ENCODE data around the gene COG5. TPM values are rescaled to one million over a fixed set of nuclear protein-coding genes. Genes with fewer than 3 reads are reported as not detected.

Gene COG5
- total RNA-seq, 6 experiments from 2014 or later = 13.9 to 21.3 (median 15.5) TPM

DNA sequence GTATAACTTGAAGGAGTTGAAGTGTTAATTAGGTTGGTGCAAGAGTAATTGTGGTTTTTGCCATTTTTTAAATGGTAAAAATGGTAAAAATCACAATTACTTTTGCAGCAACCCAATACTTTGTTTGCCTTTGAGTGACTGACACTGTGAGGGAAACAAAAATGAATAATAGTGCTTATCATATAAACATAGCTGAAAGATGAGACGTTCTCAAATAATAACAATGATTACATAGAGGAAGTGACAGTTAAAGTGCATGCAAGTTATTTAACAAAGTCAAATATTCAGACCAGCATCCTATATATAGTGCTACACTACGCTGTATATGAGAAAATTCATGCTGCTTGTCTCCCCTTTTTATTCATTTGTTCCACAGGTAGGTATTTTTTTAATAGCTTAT is 399.6 kb downstream of the COG5 start:
- Histone ChIP-seq H3K9me3 (no peaks in the 10 kb centered on the region), H3K4me1 (no peaks in the 10 kb centered on the region), H3K27me3 (no peaks in the 10 kb centered on the region), H3K4me3 (no peak overlapping the region), H3K27ac (no peak overlapping the region), H3K36me3 (no peaks in the 10 kb centered on the region)
- WGBS (ENCODE audit: insufficient coverage, low coverage, low lambda C conversion rate, missing lambda C conversion rate) = 50% methylated on average over 2 of the region's 2 CpGs
- DNase-seq = no peak
- no peak for TF ChIP-seq POLR2A (IDR thresholded peaks at IDR 0.05)
- TF ChIP-seq, protein P1, sequence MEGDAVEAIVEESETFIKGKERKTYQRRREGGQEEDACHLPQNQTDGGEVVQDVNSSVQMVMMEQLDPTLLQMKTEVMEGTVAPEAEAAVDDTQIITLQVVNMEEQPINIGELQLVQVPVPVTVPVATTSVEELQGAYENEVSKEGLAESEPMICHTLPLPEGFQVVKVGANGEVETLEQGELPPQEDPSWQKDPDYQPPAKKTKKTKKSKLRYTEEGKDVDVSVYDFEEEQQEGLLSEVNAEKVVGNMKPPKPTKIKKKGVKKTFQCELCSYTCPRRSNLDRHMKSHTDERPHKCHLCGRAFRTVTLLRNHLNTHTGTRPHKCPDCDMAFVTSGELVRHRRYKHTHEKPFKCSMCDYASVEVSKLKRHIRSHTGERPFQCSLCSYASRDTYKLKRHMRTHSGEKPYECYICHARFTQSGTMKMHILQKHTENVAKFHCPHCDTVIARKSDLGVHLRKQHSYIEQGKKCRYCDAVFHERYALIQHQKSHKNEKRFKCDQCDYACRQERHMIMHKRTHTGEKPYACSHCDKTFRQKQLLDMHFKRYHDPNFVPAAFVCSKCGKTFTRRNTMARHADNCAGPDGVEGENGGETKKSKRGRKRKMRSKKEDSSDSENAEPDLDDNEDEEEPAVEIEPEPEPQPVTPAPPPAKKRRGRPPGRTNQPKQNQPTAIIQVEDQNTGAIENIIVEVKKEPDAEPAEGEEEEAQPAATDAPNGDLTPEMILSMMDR (IDR thresholded peaks at IDR 0.05) = no peak
- intact Hi-C loops (cut with DNase I) = no loop called here
- ATAC-seq = no peak

DNA sequence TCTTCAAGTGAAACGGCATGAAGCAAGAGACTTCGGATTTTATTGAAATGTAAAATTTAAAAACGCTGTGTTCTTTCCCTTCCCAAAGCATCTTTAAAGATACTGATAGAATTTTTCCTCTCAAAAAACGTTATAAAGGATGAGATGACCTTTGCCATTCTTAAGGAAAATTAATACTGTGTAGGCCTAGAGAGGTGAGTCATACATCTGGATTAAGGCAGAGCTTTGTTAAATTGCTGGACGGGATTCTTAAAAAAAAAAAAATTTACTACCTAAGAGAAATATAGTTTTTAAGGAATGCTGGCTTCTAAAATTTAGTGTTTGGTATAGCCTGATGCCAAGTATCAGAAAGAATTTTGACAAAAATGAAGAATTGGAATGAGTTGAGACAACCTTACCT is 401.2 kb downstream of the COG5 start:
- Histone ChIP-seq H3K4me1 (no peaks in the 10 kb centered on the region), H3K36me3 (no peaks in the 10 kb centered on the region)

DNA sequence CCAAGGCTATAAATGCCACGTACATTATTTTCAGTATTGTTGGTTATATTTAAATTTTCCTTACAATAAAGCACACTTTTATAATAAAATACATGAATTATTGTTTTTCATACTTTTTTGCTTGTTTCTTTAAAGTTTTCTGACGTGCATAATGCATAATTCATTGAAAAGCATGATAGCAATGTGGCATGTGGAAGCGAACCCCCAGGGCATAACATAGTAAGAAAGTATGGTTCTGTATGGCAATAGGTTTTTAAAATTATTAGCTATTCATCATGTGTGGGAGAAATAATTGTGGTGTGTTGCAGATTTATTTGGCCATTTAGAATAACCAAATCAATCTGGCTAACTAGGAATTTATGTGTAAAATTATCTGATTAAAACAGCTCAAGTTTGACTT is 402.3 kb downstream of the COG5 start:
- Histone ChIP-seq H3K4me1 (no peaks in the 10 kb centered on the region), H3K9me3 (no peaks in the 10 kb centered on the region), H3K36me3 (no peaks in the 10 kb centered on the region), H3K27ac (no peak overlapping the region), H3K27me3 (no peaks in the 10 kb centered on the region), H3K4me3 (no peak overlapping the region)
- ATAC-seq (no peak), DNase-seq (no peak)
- TF ChIP-seq POLR2A (IDR thresholded peaks at IDR 0.05) = no peak
- TF ChIP-seq, protein P1 (IDR thresholded peaks at IDR 0.05) = no peak
- intact Hi-C loops (cut with DNase I) = no loop called here
- WGBS (ENCODE audit: insufficient coverage, low coverage, low lambda C conversion rate, missing lambda C conversion rate) = 73% methylated on average over 3 of the region's 3 CpGs

More for the DNA sequence above, 401.2 kb downstream of the COG5 start:
- no peak overlapping the region for H3K4me3 ChIP-seq
- no peaks in the 10 kb centered on the region for H3K27me3 ChIP-seq
- 72% methylated on average over 5 of the region's 5 CpGs for WGBS (ENCODE audit: insufficient coverage, low coverage, low lambda C conversion rate, missing lambda C conversion rate)
- ATAC-seq (no peak), DNase-seq (no peak)
- H3K9me3 ChIP-seq = no peaks in the 10 kb centered on the region
- intact Hi-C loops (cut with DNase I) = no loop called here
- no peak for TF ChIP-seq POLR2A (IDR thresholded peaks at IDR 0.05)
- TF ChIP-seq, protein P1 (IDR thresholded peaks at IDR 0.05) = no peak
- H3K27ac ChIP-seq = no peak overlapping the region

DNA sequence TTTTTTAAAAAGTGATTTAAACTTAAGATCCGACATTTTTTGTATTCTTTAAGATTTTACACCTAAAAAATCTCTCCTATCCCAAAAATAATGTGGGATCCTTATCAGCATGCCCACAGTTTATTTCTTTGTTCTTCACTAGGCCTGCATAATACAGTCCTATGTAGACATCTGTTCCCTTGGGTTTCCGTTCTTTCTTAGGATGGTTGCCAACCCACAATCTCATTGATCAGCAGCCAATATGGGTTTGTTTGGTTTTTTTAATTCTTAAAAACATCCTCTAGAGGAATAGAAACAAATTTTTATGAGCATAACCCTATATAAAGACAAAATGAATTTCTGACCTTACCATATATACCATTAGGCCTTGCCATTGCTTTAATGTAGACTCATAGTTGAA is 403.3 kb downstream of the COG5 start:
- Histone ChIP-seq H3K9me3 (no peaks in the 10 kb centered on the region), H3K27ac (no peak overlapping the region), H3K4me1 (no peaks in the 10 kb centered on the region), H3K4me3 (no peak overlapping the region), H3K27me3 (no peaks in the 10 kb centered on the region), H3K36me3 (no peaks in the 10 kb centered on the region)
- 57% methylated on average over 2 of the region's 2 CpGs for WGBS (ENCODE audit: insufficient coverage, low coverage, low lambda C conversion rate, missing lambda C conversion rate)
- TF ChIP-seq POLR2A (IDR thresholded peaks at IDR 0.05) = no peak
- TF ChIP-seq, protein P1 (IDR thresholded peaks at IDR 0.05) = no peak
- DNase-seq = no peak
- ATAC-seq = no peak
- intact Hi-C loops (cut with DNase I) = no loop called here

DNA sequence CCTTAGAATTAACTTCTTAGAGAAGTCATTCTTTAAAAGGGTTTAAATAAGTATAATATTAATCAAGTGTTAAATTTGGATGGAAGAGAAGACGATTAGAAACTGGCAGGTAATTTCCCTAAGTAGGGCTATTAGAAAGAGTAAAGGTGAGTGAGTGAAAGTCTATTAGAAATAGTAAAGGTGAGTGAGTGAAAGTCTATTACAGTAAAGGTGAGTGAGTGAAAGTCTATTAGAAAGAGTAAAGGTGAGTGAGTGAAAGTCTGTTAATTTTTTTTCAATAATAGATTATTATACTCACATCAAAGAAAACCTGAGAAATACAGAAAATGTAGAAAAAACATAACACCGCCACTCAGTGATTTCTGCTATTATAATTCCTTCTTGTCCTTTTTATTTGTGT is 405.7 kb downstream of the COG5 start:
- Histone ChIP-seq H3K27me3 (no peaks in the 10 kb centered on the region), H3K9me3 (no peaks in the 10 kb centered on the region), H3K4me1 (no peaks in the 10 kb centered on the region), H3K27ac (no peak overlapping the region), H3K36me3 (no peaks in the 10 kb centered on the region), H3K4me3 (no peak overlapping the region)
- no peak for DNase-seq
- intact Hi-C loops (cut with DNase I) = loop anchor here in 1 of 2 donors (10.0 kb wide), 1 partner anchor 363 kb away; no protein-coding TSS in a partner anchor
- WGBS (ENCODE audit: insufficient coverage, low coverage, low lambda C conversion rate, missing lambda C conversion rate) = 85% methylated on average over 2 of the region's 2 CpGs
- TF ChIP-seq, protein P1 (IDR thresholded peaks at IDR 0.05) = no peak
- no peak for TF ChIP-seq POLR2A (IDR thresholded peaks at IDR 0.05)
- ATAC-seq = no peak

Measured in right lobe of liver (tissue), 6 donors.